Measurements from ENCODE around the gene CPLX3.

CPLX3 gene

GRCh38 chr15:74858369-74858740 is 31.9 kb downstream of the CPLX3 start:
- peaks cover 2% of the 10 kb centered on the region for H3K36me3 ChIP-seq (ENCODE audit: control insufficient read depth, insufficient read depth, low read length)
- H3K9ac ChIP-seq (ENCODE audit: low read depth, low read length): no peak overlapping the region
- H3K27me3 ChIP-seq (ENCODE audit: control insufficient read depth, insufficient read depth, low read length): no peaks in the 10 kb centered on the region
- no peak overlapping the region for H3K4me3 ChIP-seq (ENCODE audit: low read depth, low read length)
- no peaks in the 10 kb centered on the region for H3K9me3 ChIP-seq (ENCODE audit: control insufficient read depth, insufficient read depth, low read length)
- no peaks in the 10 kb centered on the region for H3K4me1 ChIP-seq (ENCODE audit: control insufficient read depth, insufficient read depth, low read length)

GRCh38 chr15:74863239-74864056 is 37.0 kb downstream of the CPLX3 start:
- Histone ChIP-seq H3K9ac (ENCODE audit: low read depth, low read length) (no peak overlapping the region), H3K9me3 (ENCODE audit: control insufficient read depth, insufficient read depth, low read length) (no peaks in the 10 kb centered on the region), H3K4me3 (ENCODE audit: low read depth, low read length) (no peak overlapping the region), H3K36me3 (ENCODE audit: control insufficient read depth, insufficient read depth, low read length) (peaks cover 2% of the 10 kb centered on the region), H3K27me3 (ENCODE audit: control insufficient read depth, insufficient read depth, low read length) (no peaks in the 10 kb centered on the region), H3K4me1 (ENCODE audit: control insufficient read depth, insufficient read depth, low read length) (no peaks in the 10 kb centered on the region)

GRCh38 chr15:74864296-74864695 is 37.9 kb downstream of the CPLX3 start:
- no peaks in the 10 kb centered on the region for H3K4me1 ChIP-seq (ENCODE audit: control insufficient read depth, insufficient read depth, low read length)
- H3K9me3 ChIP-seq (ENCODE audit: control insufficient read depth, insufficient read depth, low read length): no peaks in the 10 kb centered on the region
- no peak overlapping the region for H3K4me3 ChIP-seq (ENCODE audit: low read depth, low read length)
- no peaks in the 10 kb centered on the region for H3K27me3 ChIP-seq (ENCODE audit: control insufficient read depth, insufficient read depth, low read length)
- peaks cover 2% of the 10 kb centered on the region for H3K36me3 ChIP-seq (ENCODE audit: control insufficient read depth, insufficient read depth, low read length)
- H3K9ac ChIP-seq (ENCODE audit: low read depth, low read length): no peak overlapping the region

- Histone ChIP-seq H3K36me3 (ENCODE audit: control insufficient read depth, insufficient read depth, low read length) (peaks cover 2% of the 10 kb centered on the region), H3K27me3 (ENCODE audit: control insufficient read depth, insufficient read depth, low read length) (no peaks in the 10 kb centered on the region), H3K9me3 (ENCODE audit: control insufficient read depth, insufficient read depth, low read length) (no peaks in the 10 kb centered on the region), H3K4me1 (ENCODE audit: control insufficient read depth, insufficient read depth, low read length) (no peaks in the 10 kb centered on the region), H3K9ac (ENCODE audit: low read depth, low read length) (no peak overlapping the region), H3K4me3 (ENCODE audit: low read depth, low read length) (no peak overlapping the region)
Measured at GRCh38 chr15:74865316-74865715, 38.9 kb downstream of the CPLX3 start.

GRCh38 chr15:74866090-74866489 is 39.7 kb downstream of the CPLX3 start:
- H3K4me1 ChIP-seq (ENCODE audit: control insufficient read depth, insufficient read depth, low read length): no peaks in the 10 kb centered on the region

GRCh38 chr15:74867466-74868038 is 41.1 kb downstream of the CPLX3 start:
- no peaks in the 10 kb centered on the region for H3K9me3 ChIP-seq (ENCODE audit: control insufficient read depth, insufficient read depth, low read length)
- H3K36me3 ChIP-seq (ENCODE audit: control insufficient read depth, insufficient read depth, low read length): peaks cover 2% of the 10 kb centered on the region
- no peak overlapping the region for H3K4me3 ChIP-seq (ENCODE audit: low read depth, low read length)
- H3K4me1 ChIP-seq (ENCODE audit: control insufficient read depth, insufficient read depth, low read length): no peaks in the 10 kb centered on the region
- no peaks in the 10 kb centered on the region for H3K27me3 ChIP-seq (ENCODE audit: control insufficient read depth, insufficient read depth, low read length)
- H3K9ac ChIP-seq (ENCODE audit: low read depth, low read length): no peak overlapping the region

More at GRCh38 chr15:74866090-74866489, 39.7 kb downstream of the CPLX3 start:
- Histone ChIP-seq H3K4me3 (ENCODE audit: low read depth, low read length) (no peak overlapping the region), H3K9me3 (ENCODE audit: control insufficient read depth, insufficient read depth, low read length) (no peaks in the 10 kb centered on the region), H3K36me3 (ENCODE audit: control insufficient read depth, insufficient read depth, low read length) (peaks cover 2% of the 10 kb centered on the region), H3K27me3 (ENCODE audit: control insufficient read depth, insufficient read depth, low read length) (no peaks in the 10 kb centered on the region), H3K9ac (ENCODE audit: low read depth, low read length) (no peak overlapping the region)

GRCh38 chr15:74868059-74868458 is 41.6 kb downstream of the CPLX3 start:
- H3K9ac ChIP-seq (ENCODE audit: low read depth, low read length): no peak overlapping the region
- no peaks in the 10 kb centered on the region for H3K9me3 ChIP-seq (ENCODE audit: control insufficient read depth, insufficient read depth, low read length)
- no peak overlapping the region for H3K4me3 ChIP-seq (ENCODE audit: low read depth, low read length)
- no peaks in the 10 kb centered on the region for H3K27me3 ChIP-seq (ENCODE audit: control insufficient read depth, insufficient read depth, low read length)
- H3K36me3 ChIP-seq (ENCODE audit: control insufficient read depth, insufficient read depth, low read length): peaks cover 2% of the 10 kb centered on the region
- no peaks in the 10 kb centered on the region for H3K4me1 ChIP-seq (ENCODE audit: control insufficient read depth, insufficient read depth, low read length)

GRCh38 chr15:74869372-74869725 is 42.9 kb downstream of the CPLX3 start:
- H3K36me3 ChIP-seq (ENCODE audit: control insufficient read depth, insufficient read depth, low read length): peaks cover 2% of the 10 kb centered on the region
- H3K9ac ChIP-seq (ENCODE audit: low read depth, low read length): no peak overlapping the region
- H3K27me3 ChIP-seq (ENCODE audit: control insufficient read depth, insufficient read depth, low read length): no peaks in the 10 kb centered on the region
- H3K4me1 ChIP-seq (ENCODE audit: control insufficient read depth, insufficient read depth, low read length): no peaks in the 10 kb centered on the region
- no peak overlapping the region for H3K4me3 ChIP-seq (ENCODE audit: low read depth, low read length)
- no peaks in the 10 kb centered on the region for H3K9me3 ChIP-seq (ENCODE audit: control insufficient read depth, insufficient read depth, low read length)

GRCh38 chr15:74869726-74870407 is 43.4 kb downstream of the CPLX3 start:
- Histone ChIP-seq H3K27me3 (ENCODE audit: control insufficient read depth, insufficient read depth, low read length) (no peaks in the 10 kb centered on the region), H3K36me3 (ENCODE audit: control insufficient read depth, insufficient read depth, low read length) (peaks cover 2% of the 10 kb centered on the region), H3K9me3 (ENCODE audit: control insufficient read depth, insufficient read depth, low read length) (no peaks in the 10 kb centered on the region), H3K4me3 (ENCODE audit: low read depth, low read length) (no peak overlapping the region), H3K9ac (ENCODE audit: low read depth, low read length) (no peak overlapping the region), H3K4me1 (ENCODE audit: control insufficient read depth, insufficient read depth, low read length) (no peaks in the 10 kb centered on the region)

GRCh38 chr15:74870436-74871215 is 44.2 kb downstream of the CPLX3 start:
- H3K9me3 ChIP-seq (ENCODE audit: control insufficient read depth, insufficient read depth, low read length): no peaks in the 10 kb centered on the region
- no peaks in the 10 kb centered on the region for H3K4me1 ChIP-seq (ENCODE audit: control insufficient read depth, insufficient read depth, low read length)
- H3K36me3 ChIP-seq (ENCODE audit: control insufficient read depth, insufficient read depth, low read length): peaks cover 2% of the 10 kb centered on the region
- no peak overlapping the region for H3K4me3 ChIP-seq (ENCODE audit: low read depth, low read length)
- no peaks in the 10 kb centered on the region for H3K27me3 ChIP-seq (ENCODE audit: control insufficient read depth, insufficient read depth, low read length)
- no peak overlapping the region for H3K9ac ChIP-seq (ENCODE audit: low read depth, low read length)

- Histone ChIP-seq H3K9me3 (ENCODE audit: control insufficient read depth, insufficient read depth, low read length) (no peaks in the 10 kb centered on the region), H3K4me1 (ENCODE audit: control insufficient read depth, insufficient read depth, low read length) (no peaks in the 10 kb centered on the region), H3K4me3 (ENCODE audit: low read depth, low read length) (peak overlapping the region; percentile 69), H3K9ac (ENCODE audit: low read depth, low read length) (peak overlapping the region; percentile 97), H3K27me3 (ENCODE audit: control insufficient read depth, insufficient read depth, low read length) (no peaks in the 10 kb centered on the region), H3K36me3 (ENCODE audit: control insufficient read depth, insufficient read depth, low read length) (peaks cover 2% of the 10 kb centered on the region)
Measured at GRCh38 chr15:74872702-74873035, 46.2 kb downstream of the CPLX3 start.
